ENCODE measurements around the gene WDR75.

Gene WDR75

DNA sequence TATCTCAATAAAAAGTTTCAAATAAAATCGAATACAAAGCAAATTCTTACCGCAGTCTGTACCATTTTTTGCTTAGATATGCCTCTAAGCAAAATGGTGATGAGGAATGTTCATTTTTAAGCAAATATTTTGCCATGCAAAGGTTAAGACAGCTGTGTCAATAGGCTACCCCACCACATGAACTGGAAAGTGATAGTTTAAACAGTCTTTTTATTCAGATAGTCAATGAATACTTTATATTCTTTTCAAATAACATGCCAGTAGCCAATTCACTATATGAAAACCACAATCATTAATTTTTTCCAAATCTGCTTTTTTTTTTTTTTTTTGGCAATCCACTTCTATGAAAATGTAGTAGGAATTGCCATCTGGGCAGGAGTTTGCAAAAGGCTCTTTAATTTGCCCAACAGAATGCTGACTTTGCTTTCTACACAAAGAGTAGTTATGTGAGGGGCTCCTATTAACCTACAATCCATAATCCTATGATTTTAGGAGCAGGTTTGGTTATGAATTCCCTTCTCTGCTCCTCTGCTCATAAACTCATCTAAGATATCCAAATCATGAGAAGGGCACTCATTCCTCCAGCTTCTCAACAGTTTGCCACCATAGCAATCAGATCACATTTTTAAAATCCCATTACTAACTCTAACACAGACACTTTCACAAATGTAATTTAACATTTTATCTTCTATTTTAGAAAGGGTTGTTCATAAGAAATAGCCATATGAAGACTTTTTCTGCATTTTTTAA, 70.1 kb downstream of the WDR75 start:
- no peak overlapping the region for H3K4me2 ChIP-seq (ENCODE audit: insufficient read depth, low read length, poor library complexity, severe bottlenecking)
- no peaks in the 10 kb centered on the region for H3K36me3 ChIP-seq (replicated peaks in 1 of 2; ENCODE audit: control insufficient read depth in 2 of 2, insufficient read depth in 2 of 2, low read length in 2 of 2)
- H3K23ac ChIP-seq (ENCODE audit: low read depth, low read length, poor library complexity): no peak overlapping the region
- H3K27ac ChIP-seq (replicated peaks; ENCODE audit: low read length): no peak overlapping the region
- no peak overlapping the region for H3K18ac ChIP-seq (ENCODE audit: low read length)
- DNase-seq (ENCODE audit: low spot score): no peak
- WGBS, 2 donors (ENCODE audit: extremely low coverage in 2 of 2, insufficient read length in 2 of 2, insufficient replicate concordance in 1 of 2): no CpG with 5 or more reads among the region's 2 CpGs
- H2BK15ac ChIP-seq (ENCODE audit: low read length): no peak overlapping the region
- H3K79me1 ChIP-seq (ENCODE audit: low read depth, low read length): no peaks in the 10 kb centered on the region
- H4K91ac ChIP-seq (ENCODE audit: low read depth, low read length, poor library complexity): no peak overlapping the region
- H3K9me3 ChIP-seq (replicated peaks in 1 of 2; ENCODE audit: control insufficient read depth in 2 of 2, insufficient read depth in 1 of 2, low read depth in 1 of 2, low read length in 2 of 2): no peaks in the 10 kb centered on the region
- H3K4me1 ChIP-seq (ENCODE audit: control insufficient read depth in 2 of 2, insufficient read depth in 1 of 2, low read depth in 1 of 2, low read length in 2 of 2): no peaks in the 10 kb centered on the region
- no peak overlapping the region for H3K4ac ChIP-seq (ENCODE audit: low read length)
- no peak overlapping the region for H2BK12ac ChIP-seq (ENCODE audit: low read length)
- H3K14ac ChIP-seq (ENCODE audit: low read length): no peak overlapping the region
- no peak overlapping the region for H2BK5ac ChIP-seq (ENCODE audit: low read length)
- H4K8ac ChIP-seq (ENCODE audit: low read depth, low read length): no peak overlapping the region
- no peak overlapping the region for H3K4me3 ChIP-seq (ENCODE audit: low read length in 2 of 2)
- H3K27me3 ChIP-seq (ENCODE audit: control insufficient read depth in 3 of 3, insufficient read depth in 3 of 3, low read depth in 1 of 3, low read length in 3 of 3): no peaks in the 10 kb centered on the region
- H2BK120ac ChIP-seq (ENCODE audit: low read depth, low read length): no peak overlapping the region
- no peak overlapping the region for H2AK5ac ChIP-seq (ENCODE audit: low read depth, low read length)
- no peak overlapping the region for H2AFZ ChIP-seq (ENCODE audit: low read length)
- H3K9ac ChIP-seq (ENCODE audit: low read depth, low read length, poor library complexity): no peak overlapping the region

DNA sequence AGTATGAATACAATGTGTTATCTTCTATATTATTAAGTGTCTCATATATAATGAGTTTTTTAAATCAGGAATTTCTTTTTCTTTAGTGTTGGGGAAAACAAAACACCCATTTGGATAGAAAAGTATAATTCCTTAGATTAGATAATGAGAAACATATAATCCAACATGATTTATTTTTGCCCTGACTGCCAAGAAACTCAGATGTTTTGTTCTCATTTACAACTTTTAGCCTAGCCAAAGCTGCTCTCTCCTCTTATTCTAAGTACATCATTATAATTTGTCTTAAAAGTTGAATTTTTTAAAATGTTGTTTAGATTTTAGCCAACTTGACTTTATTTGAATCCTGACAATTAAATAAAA, 70.7 kb downstream of the WDR75 start:
- H3K9me3 ChIP-seq (replicated peaks in 1 of 2; ENCODE audit: control insufficient read depth in 2 of 2, insufficient read depth in 1 of 2, low read depth in 1 of 2, low read length in 2 of 2): no peaks in the 10 kb centered on the region
- no peak for DNase-seq (ENCODE audit: low spot score)
- H3K23ac ChIP-seq (ENCODE audit: low read depth, low read length, poor library complexity): no peak overlapping the region
- H3K4me1 ChIP-seq (ENCODE audit: control insufficient read depth in 2 of 2, insufficient read depth in 1 of 2, low read depth in 1 of 2, low read length in 2 of 2): no peaks in the 10 kb centered on the region
- no peak overlapping the region for H3K4me2 ChIP-seq (ENCODE audit: insufficient read depth, low read length, poor library complexity, severe bottlenecking)
- H4K8ac ChIP-seq (ENCODE audit: low read depth, low read length): no peak overlapping the region
- H2BK12ac ChIP-seq (ENCODE audit: low read length): no peak overlapping the region
- H2BK5ac ChIP-seq (ENCODE audit: low read length): no peak overlapping the region
- H3K18ac ChIP-seq (ENCODE audit: low read length): no peak overlapping the region
- H2AFZ ChIP-seq (ENCODE audit: low read length): no peak overlapping the region
- H3K4ac ChIP-seq (ENCODE audit: low read length): no peak overlapping the region
- H3K9ac ChIP-seq (ENCODE audit: low read depth, low read length, poor library complexity): no peak overlapping the region
- no peak overlapping the region for H3K14ac ChIP-seq (ENCODE audit: low read length)
- no peak overlapping the region for H4K91ac ChIP-seq (ENCODE audit: low read depth, low read length, poor library complexity)
- no peaks in the 10 kb centered on the region for H3K36me3 ChIP-seq (replicated peaks in 1 of 2; ENCODE audit: control insufficient read depth in 2 of 2, insufficient read depth in 2 of 2, low read length in 2 of 2)
- H3K79me1 ChIP-seq (ENCODE audit: low read depth, low read length): no peaks in the 10 kb centered on the region
- H3K27me3 ChIP-seq (ENCODE audit: control insufficient read depth in 3 of 3, insufficient read depth in 3 of 3, low read depth in 1 of 3, low read length in 3 of 3): no peaks in the 10 kb centered on the region
- no peak overlapping the region for H2BK15ac ChIP-seq (ENCODE audit: low read length)
- H3K4me3 ChIP-seq (ENCODE audit: low read length in 2 of 2): no peak overlapping the region
- H2AK5ac ChIP-seq (ENCODE audit: low read depth, low read length): no peak overlapping the region
- no peak overlapping the region for H3K27ac ChIP-seq (replicated peaks; ENCODE audit: low read length)
- no peak overlapping the region for H2BK120ac ChIP-seq (ENCODE audit: low read depth, low read length)

DNA sequence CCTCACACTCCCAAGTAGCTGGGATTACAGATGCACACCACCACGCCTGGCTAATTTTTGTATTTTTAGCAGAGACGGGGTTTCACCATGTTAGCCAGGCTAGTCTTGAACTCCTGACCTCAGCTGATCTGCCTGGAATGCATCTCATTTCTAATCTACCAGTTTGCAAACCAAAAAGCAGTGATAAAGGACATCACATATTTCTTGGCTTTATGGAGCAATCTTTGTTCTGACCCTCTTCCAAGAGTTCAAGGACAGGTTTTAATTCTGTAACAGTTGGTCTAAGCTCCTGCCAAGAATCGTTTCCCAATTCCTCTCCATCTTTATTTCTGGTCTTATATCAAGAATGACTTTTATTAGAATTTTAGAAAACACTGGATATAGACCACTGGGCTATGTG, 71.6 kb downstream of the WDR75 start:
- no peak overlapping the region for H3K18ac ChIP-seq (ENCODE audit: low read length)
- H3K4me3 ChIP-seq (ENCODE audit: low read length in 2 of 2): no peak overlapping the region
- H3K14ac ChIP-seq (ENCODE audit: low read length): no peak overlapping the region
- no peak overlapping the region for H4K8ac ChIP-seq (ENCODE audit: low read depth, low read length)
- H3K23ac ChIP-seq (ENCODE audit: low read depth, low read length, poor library complexity): no peak overlapping the region
- H3K27me3 ChIP-seq (ENCODE audit: control insufficient read depth in 3 of 3, insufficient read depth in 3 of 3, low read depth in 1 of 3, low read length in 3 of 3): no peaks in the 10 kb centered on the region
- WGBS, 2 donors (ENCODE audit: extremely low coverage in 2 of 2, insufficient read length in 2 of 2, insufficient replicate concordance in 1 of 2): no CpG with 5 or more reads among the region's 3 CpGs
- no peaks in the 10 kb centered on the region for H3K79me1 ChIP-seq (ENCODE audit: low read depth, low read length)
- no peak overlapping the region for H2BK15ac ChIP-seq (ENCODE audit: low read length)
- H3K4me2 ChIP-seq (ENCODE audit: insufficient read depth, low read length, poor library complexity, severe bottlenecking): no peak overlapping the region
- no peak for DNase-seq (ENCODE audit: low spot score)
- H3K4ac ChIP-seq (ENCODE audit: low read length): no peak overlapping the region
- H3K36me3 ChIP-seq (replicated peaks in 1 of 2; ENCODE audit: control insufficient read depth in 2 of 2, insufficient read depth in 2 of 2, low read length in 2 of 2): no peaks in the 10 kb centered on the region
- no peak overlapping the region for H2AFZ ChIP-seq (ENCODE audit: low read length)
- H2BK5ac ChIP-seq (ENCODE audit: low read length): no peak overlapping the region
- H3K9me3 ChIP-seq (replicated peaks in 1 of 2; ENCODE audit: control insufficient read depth in 2 of 2, insufficient read depth in 1 of 2, low read depth in 1 of 2, low read length in 2 of 2): no peaks in the 10 kb centered on the region
- H2BK12ac ChIP-seq (ENCODE audit: low read length): no peak overlapping the region
- H3K4me1 ChIP-seq (ENCODE audit: control insufficient read depth in 2 of 2, insufficient read depth in 1 of 2, low read depth in 1 of 2, low read length in 2 of 2): no peaks in the 10 kb centered on the region
- H3K27ac ChIP-seq (replicated peaks; ENCODE audit: low read length): no peak overlapping the region
- no peak overlapping the region for H3K9ac ChIP-seq (ENCODE audit: low read depth, low read length, poor library complexity)
- H2BK120ac ChIP-seq (ENCODE audit: low read depth, low read length): no peak overlapping the region
- H2AK5ac ChIP-seq (ENCODE audit: low read depth, low read length): no peak overlapping the region
- H4K91ac ChIP-seq (ENCODE audit: low read depth, low read length, poor library complexity): no peak overlapping the region

DNA sequence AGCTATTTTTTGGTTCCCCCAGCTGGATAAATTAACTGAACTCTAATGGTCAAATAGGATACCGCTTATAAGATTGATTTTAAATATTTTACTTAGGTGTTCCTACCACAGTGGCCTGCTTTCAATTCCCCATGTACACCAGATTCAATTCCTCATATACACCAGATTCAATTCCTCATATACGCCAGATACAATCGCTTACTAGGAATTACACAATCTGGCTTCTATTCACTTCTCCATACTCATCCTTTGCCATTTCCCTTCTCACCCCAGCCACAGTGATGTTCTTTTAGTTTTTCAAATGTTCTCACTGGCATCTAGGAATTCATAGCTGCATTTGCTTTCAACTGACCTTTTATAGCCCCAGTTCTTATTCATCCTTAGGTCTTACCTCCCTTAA, 72.8 kb downstream of the WDR75 start:
- no peaks in the 10 kb centered on the region for H3K27me3 ChIP-seq (ENCODE audit: control insufficient read depth in 3 of 3, insufficient read depth in 3 of 3, low read depth in 1 of 3, low read length in 3 of 3)
- H3K4me3 ChIP-seq (ENCODE audit: low read length in 2 of 2): no peak overlapping the region
- H2AFZ ChIP-seq (ENCODE audit: low read length): no peak overlapping the region
- no peaks in the 10 kb centered on the region for H3K4me1 ChIP-seq (ENCODE audit: control insufficient read depth in 2 of 2, insufficient read depth in 1 of 2, low read depth in 1 of 2, low read length in 2 of 2)
- no peak overlapping the region for H2BK5ac ChIP-seq (ENCODE audit: low read length)
- H3K79me1 ChIP-seq (ENCODE audit: low read depth, low read length): no peaks in the 10 kb centered on the region
- H2BK12ac ChIP-seq (ENCODE audit: low read length): no peak overlapping the region
- no peaks in the 10 kb centered on the region for H3K9me3 ChIP-seq (replicated peaks in 1 of 2; ENCODE audit: control insufficient read depth in 2 of 2, insufficient read depth in 1 of 2, low read depth in 1 of 2, low read length in 2 of 2)
- H3K4ac ChIP-seq (ENCODE audit: low read length): no peak overlapping the region
- H3K36me3 ChIP-seq (replicated peaks in 1 of 2; ENCODE audit: control insufficient read depth in 2 of 2, insufficient read depth in 2 of 2, low read length in 2 of 2): no peaks in the 10 kb centered on the region
- no peak overlapping the region for H3K9ac ChIP-seq (ENCODE audit: low read depth, low read length, poor library complexity)
- no peak overlapping the region for H3K23ac ChIP-seq (ENCODE audit: low read depth, low read length, poor library complexity)
- no peak overlapping the region for H4K91ac ChIP-seq (ENCODE audit: low read depth, low read length, poor library complexity)
- no peak for DNase-seq (ENCODE audit: low spot score)
- H3K18ac ChIP-seq (ENCODE audit: low read length): no peak overlapping the region
- no peak overlapping the region for H4K8ac ChIP-seq (ENCODE audit: low read depth, low read length)
- no peak overlapping the region for H3K27ac ChIP-seq (replicated peaks; ENCODE audit: low read length)
- no CpG with 5 or more reads among the region's 3 CpGs for WGBS, 2 donors (ENCODE audit: extremely low coverage in 2 of 2, insufficient read length in 2 of 2, insufficient replicate concordance in 1 of 2)
- no peak overlapping the region for H3K4me2 ChIP-seq (ENCODE audit: insufficient read depth, low read length, poor library complexity, severe bottlenecking)
- H2BK120ac ChIP-seq (ENCODE audit: low read depth, low read length): no peak overlapping the region
- H2BK15ac ChIP-seq (ENCODE audit: low read length): no peak overlapping the region
- H2AK5ac ChIP-seq (ENCODE audit: low read depth, low read length): no peak overlapping the region
- no peak overlapping the region for H3K14ac ChIP-seq (ENCODE audit: low read length)
